Right cardiac atrium (tissue), 5 donors: ENCODE data around the gene CHP2. TPM values are rescaled to one million over a fixed set of nuclear protein-coding genes. Genes with fewer than 3 reads are reported as not detected.
"Not testable (repeated sequence)": the region's sequence is repeated elsewhere in the genome, so short reads cannot be mapped to it uniquely, and the experiment has no call there.

Experiments
- ATAC-seq, 2 donors: fragments of 200-7000 bp; cut with Tn5 transposase; one replicate each; pipeline versions ENCODE4 v1.8.0 to v1.9.1; 2020; ENCODE audit warnings: moderate library complexity in 2 of 2, mild to moderate bottlenecking in 1 of 2
- DNase-seq, 3 donors: peaks; one replicate each; pipeline ENCODE4 v3.0.0-alpha.2; 2020
- H3K27ac ChIP-seq: one replicate; pipeline ENCODE4 v1.5.1; 2013; ENCODE audit warnings: mild to moderate bottlenecking, low read length, control low read depth, moderate library complexity
- H3K27me3 ChIP-seq: one replicate; pipeline ENCODE4 v1.6.1; 2013; ENCODE audit not compliant: control insufficient read depth, insufficient read depth
- H3K4me1 ChIP-seq: one replicate; pipeline ENCODE4 v1.6.1; 2013; ENCODE audit warnings: low read length; ENCODE audit not compliant: control insufficient read depth, insufficient read depth
- H3K4me3 ChIP-seq: one replicate; pipeline ENCODE4 v1.5.1; 2013; ENCODE audit warnings: low read length, control low read depth
- H3K9me3 ChIP-seq: one replicate; pipeline ENCODE4 v1.6.1; 2013; ENCODE audit warnings: low read length; ENCODE audit not compliant: control insufficient read depth
- WGBS: extraction: QIAGEN DNeasy Blood & Tissue Kit; methylation state at CpG from one replicate; pipeline ENCODE4 v1.1.7; 2013; 5-methylcytosine and 5-hydroxymethylcytosine counted together
- intact Hi-C, 4 donors: fragments of 100-400 bp; cut with DNase I; formaldehyde crosslinking; loops; one replicate each; pipeline versions ENCODE4 v1.11.0 to v1.14.0; 2022 to 2023
- polyA plus RNA-seq: library from polyadenylated mRNA; stranded (reverse); fragments of 200-250 nt; gene quantifications from one replicate; pipeline ENCODE4 v1.2.3, GENCODE V29; 2013
- total RNA-seq, 4 donors: library from RNA; stranded (reverse); fragmentation: NEBNext Ultra II Directional; extraction: Animal tissue kit (Norgen Biotek cat#: 25700); gene quantifications; one replicate each; pipeline ENCODE4 v1.2.1, GENCODE V29; 2021
- donor health status: healthy with polysubstance abuse.
- donor health status: DM: no; HTN: yes; CAD: no.
- donor health status: DM: no; HTN: no; CAD: no.
- donor health status: DM: no; HTN: yes; CAD: no; lungs with severe emphysema.
- donor health status: DM: yes; HTN: yes; CAD: no.

The CHP2 gene
- total and polyA plus RNA-seq, 5 donors, result 0.07 TPM; not detected in 4

GRCh38 chr16:23748630-23749029 lies 6.2 kb upstream of the CHP2 start:
- H3K4me3 ChIP-seq, result no peak overlapping the region
- intact Hi-C loops, result no loop called here
- H3K4me1 ChIP-seq, result no peaks in the 10 kb centered on the region
- ATAC-seq, result no peak
- no peak overlapping the region for H3K27ac ChIP-seq
- no peak for DNase-seq
- no peaks in the 10 kb centered on the region for H3K27me3 ChIP-seq
- WGBS, result 65% methylated on average over 1 of the region's 1 CpG
- H3K9me3 ChIP-seq, result no peaks in the 10 kb centered on the region

GRCh38 chr16:23751053-23751452 lies 3.8 kb upstream of the CHP2 start:
- 88% methylated on average over 1 of the region's 1 CpG for WGBS
- intact Hi-C loops, H3K27me3 ChIP-seq: not testable (repeated sequence)

GRCh38 chr16:23753908-23754593 lies 775 bp upstream of the CHP2 start:
- ATAC-seq (no peak), DNase-seq (no peak)
- Histone ChIP-seq H3K4me1 (peaks cover 2% of the 10 kb centered on the region), H3K9me3 (no peaks in the 10 kb centered on the region), H3K4me3 (peak overlapping the region; percentile 26), H3K27me3 (no peaks in the 10 kb centered on the region), H3K27ac (no peak overlapping the region)
- 38% methylated on average over 17 of the region's 17 CpGs for WGBS
- intact Hi-C loops, result no loop called here

More at GRCh38 chr16:23751053-23751452, 3.8 kb upstream of the CHP2 start:
- ATAC-seq, H3K4me1 ChIP-seq, H3K9me3 ChIP-seq, H3K4me3 ChIP-seq, H3K27ac ChIP-seq, DNase-seq: not testable (repeated sequence)

- WGBS, result 19% methylated on average over 15 of the region's 15 CpGs
- Histone ChIP-seq H3K9me3 (no peaks in the 10 kb centered on the region), H3K4me1 (peaks cover 2% of the 10 kb centered on the region), H3K27ac (no peak overlapping the region), H3K4me3 (no peak overlapping the region), H3K27me3 (no peaks in the 10 kb centered on the region)
- intact Hi-C loops, result no loop called here
- ATAC-seq, result peak in 1 of 2 donors; percentile 11
- DNase-seq, result no peak
Measured at GRCh38 chr16:23755484-23755809, 621 bp downstream of the CHP2 start.

GRCh38 chr16:23757116-23757515 lies 2.3 kb downstream of the CHP2 start:
- Histone ChIP-seq H3K9me3 (no peaks in the 10 kb centered on the region), H3K4me3 (no peak overlapping the region), H3K27me3 (no peaks in the 10 kb centered on the region), H3K4me1 (peaks cover 2% of the 10 kb centered on the region), H3K27ac (no peak overlapping the region)
- ATAC-seq (no peak), DNase-seq (no peak)
- WGBS, result 79% methylated on average over 9 of the region's 9 CpGs
- intact Hi-C loops, result no loop called here

DNA sequence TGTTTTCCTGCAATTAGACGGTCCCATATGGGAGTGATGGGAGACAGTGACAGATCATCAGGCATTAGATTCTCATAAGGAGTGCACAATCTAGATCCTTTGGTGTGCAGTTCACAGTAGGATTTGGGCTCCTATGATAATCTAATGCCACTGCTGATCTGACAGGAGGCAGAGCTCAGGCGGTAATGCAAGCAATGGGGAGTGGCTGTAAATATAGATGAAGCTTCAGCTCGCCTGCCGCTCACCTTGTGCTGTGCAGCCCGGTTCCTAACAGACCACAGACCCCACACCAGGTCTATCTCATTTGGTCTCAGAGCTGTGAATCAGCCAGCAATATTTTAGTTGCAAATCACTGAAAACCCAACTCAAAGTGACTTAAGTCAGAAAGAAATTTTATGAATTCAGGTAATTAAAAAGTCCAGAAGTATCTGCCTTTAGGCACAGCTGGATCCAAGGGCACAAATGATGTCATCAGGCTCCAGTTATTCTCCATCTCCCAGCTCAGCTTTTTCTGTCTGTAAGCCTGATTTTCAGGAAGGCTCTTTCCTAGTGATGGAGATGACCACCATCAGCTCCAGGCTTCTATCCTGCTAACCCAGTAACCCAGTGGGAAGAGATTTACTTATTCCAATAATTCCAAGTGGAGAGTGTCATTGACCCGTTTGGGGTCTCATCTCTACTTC lies 3.3 kb downstream of the CHP2 start:
- Histone ChIP-seq H3K27ac (no peak overlapping the region), H3K4me1 (peaks cover 2% of the 10 kb centered on the region), H3K9me3 (no peaks in the 10 kb centered on the region), H3K27me3 (no peaks in the 10 kb centered on the region), H3K4me3 (no peak overlapping the region)
- 83% methylated on average over 6 of the region's 6 CpGs for WGBS
- ATAC-seq (no peak), DNase-seq (no peak)
- intact Hi-C loops, result no loop called here

GRCh38 chr16:23765933-23766332 lies 11.1 kb downstream of the CHP2 start:
- Histone ChIP-seq H3K9me3 (no peaks in the 10 kb centered on the region), H3K27me3 (no peaks in the 10 kb centered on the region), H3K27ac (no peak overlapping the region), H3K4me1 (no peaks in the 10 kb centered on the region), H3K4me3 (no peak overlapping the region)
- intact Hi-C loops, result no loop called here
- ATAC-seq, result no peak
- DNase-seq, result no peak

- intact Hi-C loops, result no loop called here
- WGBS, result 66% methylated on average over 2 of the region's 2 CpGs
- Histone ChIP-seq H3K4me1 (no peaks in the 10 kb centered on the region), H3K27me3 (no peaks in the 10 kb centered on the region), H3K27ac (no peak overlapping the region), H3K4me3 (no peak overlapping the region), H3K9me3 (no peaks in the 10 kb centered on the region)
- DNase-seq (no peak), ATAC-seq (no peak)
Measured at GRCh38 chr16:23768581-23768980, 13.8 kb downstream of the CHP2 start.

DNA sequence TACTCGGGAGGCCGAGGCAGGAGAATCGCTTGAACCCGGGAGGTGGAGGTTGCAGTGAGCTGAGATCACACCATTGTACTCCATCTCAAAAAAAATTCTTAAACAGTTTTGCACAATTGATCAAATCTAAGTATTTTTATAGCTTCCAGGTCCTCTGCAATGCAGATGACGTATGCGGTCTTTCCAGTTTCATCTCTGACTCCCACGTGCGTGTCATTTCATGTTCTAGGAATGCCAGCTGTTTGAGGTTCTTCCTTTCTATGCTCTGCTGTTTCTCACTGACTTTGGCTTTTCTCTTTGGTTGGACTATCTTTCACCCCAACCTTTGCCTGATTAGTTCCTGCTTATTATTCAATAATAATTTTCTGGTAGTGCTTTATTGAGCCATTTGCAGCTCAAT lies 16.2 kb downstream of the CHP2 start:
- no peaks in the 10 kb centered on the region for H3K4me1 ChIP-seq
- 82% methylated on average over 8 of the region's 8 CpGs for WGBS
- ATAC-seq (no peak), DNase-seq (no peak)
- no peaks in the 10 kb centered on the region for H3K27me3 ChIP-seq
- H3K4me3 ChIP-seq, result no peak overlapping the region
- intact Hi-C loops, result no loop called here
- H3K9me3 ChIP-seq, result no peaks in the 10 kb centered on the region
- H3K27ac ChIP-seq, result no peak overlapping the region

DNA sequence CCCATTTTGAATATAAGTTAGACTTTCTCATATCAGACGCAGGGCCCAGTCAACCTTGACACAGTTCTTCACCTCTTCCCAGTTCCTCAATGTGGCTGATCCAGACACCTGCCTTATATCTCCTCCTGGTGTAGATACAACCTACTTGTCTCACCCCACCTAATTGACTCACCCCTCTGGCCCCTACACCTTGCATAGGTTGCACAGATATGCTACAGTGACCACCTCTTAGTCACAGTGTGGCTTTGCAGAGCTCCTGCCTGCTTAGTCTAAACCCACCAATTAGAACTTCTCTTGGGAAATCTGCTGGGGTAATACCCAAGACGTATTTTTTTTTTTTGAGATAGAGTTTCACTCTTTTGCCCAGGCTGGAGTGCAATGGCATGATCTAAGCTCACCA lies 16.8 kb downstream of the CHP2 start:
- 35% methylated on average over 2 of the region's 2 CpGs for WGBS
- H3K27me3 ChIP-seq, result no peaks in the 10 kb centered on the region
- H3K27ac ChIP-seq, result no peak overlapping the region
- H3K4me1 ChIP-seq, result no peaks in the 10 kb centered on the region
- ATAC-seq, result no peak
- intact Hi-C loops, result no loop called here
- no peaks in the 10 kb centered on the region for H3K9me3 ChIP-seq
- no peak overlapping the region for H3K4me3 ChIP-seq
- DNase-seq, result no peak

- no peaks in the 10 kb centered on the region for H3K4me1 ChIP-seq
- H3K4me3 ChIP-seq, result no peak overlapping the region
- WGBS, result 89% methylated on average over 2 of the region's 2 CpGs
- H3K9me3 ChIP-seq, result no peaks in the 10 kb centered on the region
- no peak for ATAC-seq
- H3K27me3 ChIP-seq, result no peaks in the 10 kb centered on the region
- DNase-seq, result no peak
- no peak overlapping the region for H3K27ac ChIP-seq
- intact Hi-C loops, result no loop called here
Measured at GRCh38 chr16:23773339-23773738, 18.5 kb downstream of the CHP2 start.
